MM.1S (cell line): ENCODE results near the gene ZNF280D.

ENCODE experiments used
- CTCF ChIP-seq: fragments of 300-600 bp; sonication (generic); IDR thresholded peaks from 2 replicates; pipeline ENCODE4 v1.5.1; 2016; ENCODE audit warnings: antibody characterized with exemption, low read length, mixed read lengths
- EZH2phosphoT487 ChIP-seq: fragments of 300-600 bp; sonication (generic); IDR thresholded peaks from 2 replicates; pipeline ENCODE4 v1.6.1; 2018; ENCODE audit warnings: antibody characterized with exemption, low read length

GRCh38 chr15:56733136-56734012 is at the start of gene ZNF280D:
- TF ChIP-seq EZH2phosphoT487, result no peak
- no peak for TF ChIP-seq CTCF
